Keratinocyte (primary cell): ENCODE data around the gene SEMA7A. TPM values are rescaled to one million over a fixed set of nuclear protein-coding genes. Genes with fewer than 3 reads are reported as not detected.
"Not testable (repeated sequence)": the region's sequence is repeated elsewhere in the genome, so short reads cannot be mapped to it uniquely, and the experiment has no call there.

Experiments used
- DNase-seq: peaks from one replicate; pipeline ENCODE4 v3.0.0-alpha.2; 2011; ENCODE audit warnings: low read depth, missing footprints, low spot score
- FAIRE-seq: peaks from 2 replicates; lab custom pipeline; 2011; peaks lifted over from hg19 to GRCh38; lab: Jason Lieb, UNC
- H2AFZ ChIP-seq: 2 replicates; pipeline ENCODE4 v1.6.0; 2012; ENCODE audit warnings: low read length, control low read depth, inconsistent platforms; ENCODE audit not compliant: control insufficient read depth
- H3K27ac ChIP-seq: 2 replicates; pipeline ENCODE4 v1.5.1; 2011; ENCODE audit warnings: low read length; ENCODE audit not compliant: control insufficient read depth, insufficient read depth
- H3K27me3 ChIP-seq: 3 replicates; pipeline ENCODE4 v1.6.0; 2011; ENCODE audit warnings: low read length; ENCODE audit not compliant: control insufficient read depth, insufficient read depth; ENCODE audit errors: extremely low read depth
- H3K36me3 ChIP-seq, 2 experiments: 2 replicates in 1 of 2; 3 replicates in 1 of 2; pipeline ENCODE4 v1.5.1; 2011; ENCODE audit warnings: low read length in 2 of 2, mild to moderate bottlenecking in 1 of 2; ENCODE audit not compliant: control insufficient read depth in 2 of 2, insufficient read depth in 2 of 2; ENCODE audit errors: extremely low read depth in 1 of 2
- H3K4me1 ChIP-seq: 3 replicates; pipeline ENCODE4 v1.5.1; 2011; ENCODE audit warnings: low read length; ENCODE audit not compliant: control insufficient read depth, insufficient read depth; ENCODE audit errors: extremely low read depth
- H3K4me2 ChIP-seq: 3 replicates; pipeline ENCODE4 v1.6.0; 2011; ENCODE audit warnings: low read depth, low read length; ENCODE audit not compliant: control insufficient read depth, insufficient read depth; ENCODE audit errors: extremely low read depth
- H3K4me3 ChIP-seq, 3 experiments: fragments of 200-600 bp in 1 of 3; sonication (generic) in 1 of 3; 2 replicates in 2 of 3; 3 replicates in 1 of 3; pipeline ENCODE4 v1.5.1; 2011 to 2016; ENCODE audit warnings: low read length in 3 of 3, mild to moderate bottlenecking in 3 of 3, control low read depth in 2 of 3, inconsistent platforms in 1 of 3, low read depth in 1 of 3, mixed read lengths in 1 of 3, mixed run types in 1 of 3, moderate library complexity in 1 of 3; ENCODE audit not compliant: control insufficient read depth in 2 of 3, insufficient read depth in 2 of 3; ENCODE audit errors: extremely low read depth in 1 of 3
- H3K79me2 ChIP-seq: 2 replicates; pipeline ENCODE4 v1.6.0; 2012; ENCODE audit warnings: low read length; ENCODE audit not compliant: control insufficient read depth, insufficient read depth
- H3K9ac ChIP-seq: 3 replicates; pipeline ENCODE4 v1.6.0; 2011; ENCODE audit warnings: low read length; ENCODE audit not compliant: control insufficient read depth, insufficient read depth; ENCODE audit errors: extremely low read depth
- H3K9me1 ChIP-seq: 3 replicates; pipeline ENCODE4 v1.6.0; 2011; ENCODE audit warnings: low read length; ENCODE audit not compliant: control insufficient read depth, insufficient read depth; ENCODE audit errors: extremely low read depth
- H3K9me3 ChIP-seq: 2 replicates; pipeline ENCODE4 v1.5.1; 2012; ENCODE audit warnings: low read depth, low read length; ENCODE audit not compliant: control insufficient read depth
- H4K20me1 ChIP-seq: 3 replicates; pipeline ENCODE4 v1.6.0; 2011; ENCODE audit warnings: low read length; ENCODE audit not compliant: control insufficient read depth, insufficient read depth; ENCODE audit errors: extremely low read depth
- EZH2 ChIP-seq: IDR thresholded peaks from one replicate; pipeline ENCODE4 v1.6.1; 2012; ENCODE audit warnings: inconsistent platforms, mild to moderate bottlenecking, low read length, moderate library complexity
- dilution Hi-C: fragments of 300-500 bp; cut with MboI; formaldehyde crosslinking; loops from one replicate; pipeline ENCODE4 v1.7.0; 2020; ENCODE audit warnings: low sequenced_read_pairs; ENCODE audit not compliant: extremely low pct_ligation_motif_present
- polyA plus RNA-seq, 5 experiments: library from polyadenylated mRNA; depleted of rRNA in 3 of 5; stranded (reverse) in 3 of 5; stranded (forward) in 1 of 5; unstranded in 1 of 5; fragments of >200 nt; gene quantifications; 1 replicate in 1 of 5; 2 replicates in 3 of 5; 3 replicates in 1 of 5; pipeline versions ENCODE4 v1.2.1 to v1.2.3, GENCODE V29; 2011 to 2012; ENCODE audit warnings: missing spikeins in 2 of 5, low read depth in 1 of 5, low replicate concordance in 1 of 5
- TF ChIP-seq, protein P1 (sequence below), 3 experiments: IDR thresholded peaks in 1 of 3; conservative IDR thresholded peaks in 1 of 3; optimal IDR thresholded peaks in 1 of 3; 2 replicates in 2 of 3; 3 replicates in 1 of 3; pipeline versions ENCODE3 to v1.5.1; 2011; ENCODE audit warnings: low read length in 3 of 3, mild to moderate bottlenecking in 3 of 3, moderate library complexity in 2 of 3, control low read depth in 1 of 3, inconsistent platforms in 1 of 3; ENCODE audit not compliant: insufficient read depth in 2 of 3; ENCODE audit errors: extremely low read depth in 1 of 3

Gene SEMA7A
- polyA plus RNA-seq, 1 donor (not counting 4 experiments of a cell fraction or from before 2014, with no cell fraction given): 8.0 TPM

DNA sequence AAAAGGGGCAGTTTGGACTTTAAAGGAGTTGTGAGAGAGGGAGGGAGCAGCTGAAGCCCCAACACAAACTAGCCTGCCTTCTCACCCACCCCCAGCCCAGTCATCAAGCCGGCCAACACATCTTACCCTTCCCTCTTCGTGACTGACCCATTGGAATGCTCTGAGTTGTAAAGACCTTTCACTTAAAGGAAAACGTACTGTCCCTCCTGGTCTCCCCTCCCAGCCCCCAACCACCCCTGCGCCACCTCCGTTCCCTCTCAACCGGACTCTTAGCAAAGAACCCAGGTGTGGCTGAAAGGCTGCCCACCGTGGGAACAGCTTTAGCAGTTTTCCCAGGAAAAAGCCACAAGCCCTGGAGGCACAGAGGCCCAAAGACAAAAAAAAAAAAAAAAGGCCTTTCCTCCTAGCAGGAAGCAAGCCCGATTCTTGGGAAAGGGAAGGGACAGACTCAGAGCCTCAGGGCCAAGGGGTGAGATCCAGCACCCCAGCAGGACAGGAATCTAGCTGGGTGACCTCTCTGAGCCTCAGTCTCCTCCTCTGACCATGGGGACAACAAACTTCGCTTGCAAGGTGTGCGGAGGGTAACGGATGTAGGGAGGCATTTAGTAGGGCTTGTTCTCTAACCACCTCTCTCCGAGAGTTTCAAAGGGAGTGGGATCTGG, 68.7 kb downstream of the SEMA7A start:
- DNase-seq (no peak), FAIRE-seq (no peak)
- H3K27ac ChIP-seq: no peak overlapping the region
- dilution Hi-C loops: no loop called here
- H3K9me1 ChIP-seq: no peaks in the 10 kb centered on the region
- peak overlapping the region; percentile 80 for H2AFZ ChIP-seq
- H4K20me1 ChIP-seq: no peaks in the 10 kb centered on the region
- H3K4me2 ChIP-seq: peak overlapping the region; percentile 78
- no peaks in the 10 kb centered on the region for H3K79me2 ChIP-seq
- no peaks in the 10 kb centered on the region for H3K36me3 ChIP-seq
- peak overlapping the region in 1 of 3 experiments; percentile 57 for H3K4me3 ChIP-seq
- peaks cover 30% of the 10 kb centered on the region for H3K27me3 ChIP-seq
- TF ChIP-seq, protein P1, sequence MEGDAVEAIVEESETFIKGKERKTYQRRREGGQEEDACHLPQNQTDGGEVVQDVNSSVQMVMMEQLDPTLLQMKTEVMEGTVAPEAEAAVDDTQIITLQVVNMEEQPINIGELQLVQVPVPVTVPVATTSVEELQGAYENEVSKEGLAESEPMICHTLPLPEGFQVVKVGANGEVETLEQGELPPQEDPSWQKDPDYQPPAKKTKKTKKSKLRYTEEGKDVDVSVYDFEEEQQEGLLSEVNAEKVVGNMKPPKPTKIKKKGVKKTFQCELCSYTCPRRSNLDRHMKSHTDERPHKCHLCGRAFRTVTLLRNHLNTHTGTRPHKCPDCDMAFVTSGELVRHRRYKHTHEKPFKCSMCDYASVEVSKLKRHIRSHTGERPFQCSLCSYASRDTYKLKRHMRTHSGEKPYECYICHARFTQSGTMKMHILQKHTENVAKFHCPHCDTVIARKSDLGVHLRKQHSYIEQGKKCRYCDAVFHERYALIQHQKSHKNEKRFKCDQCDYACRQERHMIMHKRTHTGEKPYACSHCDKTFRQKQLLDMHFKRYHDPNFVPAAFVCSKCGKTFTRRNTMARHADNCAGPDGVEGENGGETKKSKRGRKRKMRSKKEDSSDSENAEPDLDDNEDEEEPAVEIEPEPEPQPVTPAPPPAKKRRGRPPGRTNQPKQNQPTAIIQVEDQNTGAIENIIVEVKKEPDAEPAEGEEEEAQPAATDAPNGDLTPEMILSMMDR (optimal IDR thresholded peaks at IDR 0.05 in 1 of 3, IDR thresholded peaks at IDR 0.05 in 1 of 3, conservative IDR thresholded peaks at IDR 0.05 in 1 of 3; ENCODE audit: extremely low read depth in 1 of 3, insufficient read depth in 2 of 3, low read length in 3 of 3): no peak
- no peak for TF ChIP-seq EZH2
- no peaks in the 10 kb centered on the region for H3K9me3 ChIP-seq
- no peak overlapping the region for H3K9ac ChIP-seq
- peaks cover 6% of the 10 kb centered on the region for H3K4me1 ChIP-seq

DNA sequence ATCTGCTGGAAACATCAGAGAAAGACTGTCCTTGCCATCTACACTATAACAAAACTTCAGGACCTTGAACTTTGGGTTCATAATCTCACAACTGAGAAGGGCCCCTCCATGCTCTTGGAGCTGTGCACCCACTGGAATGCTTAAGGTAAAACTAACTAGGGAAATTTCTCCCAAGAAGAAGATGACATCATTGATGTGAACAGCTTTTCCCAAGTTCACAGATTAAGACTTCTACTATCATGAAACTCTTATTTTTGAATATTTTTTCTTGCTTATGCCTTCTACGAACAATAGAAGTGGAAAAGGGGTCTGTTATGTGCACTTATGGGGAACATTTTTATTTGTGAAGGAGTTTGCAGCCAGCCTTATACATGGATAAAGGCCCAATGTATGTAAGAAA, 71.3 kb downstream of the SEMA7A start:
- H3K9me1 ChIP-seq: no peaks in the 10 kb centered on the region
- peaks cover 4% of the 10 kb centered on the region for H3K4me1 ChIP-seq
- H3K4me3 ChIP-seq: no peak overlapping the region
- DNase-seq (no peak), FAIRE-seq (no peak)
- peaks cover 24% of the 10 kb centered on the region for H3K27me3 ChIP-seq
- dilution Hi-C loops: no loop called here
- no peak overlapping the region for H3K27ac ChIP-seq
- H2AFZ ChIP-seq: no peak overlapping the region
- H3K9me3 ChIP-seq: no peaks in the 10 kb centered on the region
- no peak for TF ChIP-seq EZH2
- TF ChIP-seq, protein P1 (optimal IDR thresholded peaks at IDR 0.05 in 1 of 3, IDR thresholded peaks at IDR 0.05 in 1 of 3, conservative IDR thresholded peaks at IDR 0.05 in 1 of 3; ENCODE audit: extremely low read depth in 1 of 3, insufficient read depth in 2 of 3, low read length in 3 of 3): no peak
- H3K9ac ChIP-seq: no peak overlapping the region
- no peaks in the 10 kb centered on the region for H4K20me1 ChIP-seq
- H3K36me3 ChIP-seq: no peaks in the 10 kb centered on the region
- H3K4me2 ChIP-seq: no peak overlapping the region
- H3K79me2 ChIP-seq: no peaks in the 10 kb centered on the region

DNA sequence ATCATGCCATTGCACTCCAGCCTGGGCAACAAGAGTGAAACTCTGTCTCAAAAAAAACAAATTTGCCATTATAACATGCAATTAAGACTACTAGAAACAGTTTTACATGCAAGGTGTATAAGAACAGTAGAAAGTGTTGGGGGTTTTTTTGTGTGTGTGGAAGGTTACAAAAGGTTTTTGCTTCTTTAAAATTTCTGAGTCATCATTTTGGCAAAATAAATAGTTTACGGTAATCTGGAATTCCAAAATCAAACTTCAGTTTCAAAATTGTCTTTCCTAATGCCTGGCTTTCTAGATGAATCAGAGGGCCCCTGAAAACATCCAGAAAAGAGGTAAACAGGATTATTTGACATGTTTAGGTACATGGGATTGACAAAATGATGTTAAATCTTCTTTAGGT, 72.9 kb downstream of the SEMA7A start:
- FAIRE-seq, H3K9ac ChIP-seq, dilution Hi-C loops, H3K4me2 ChIP-seq, H3K27ac ChIP-seq, H4K20me1 ChIP-seq, H3K36me3 ChIP-seq, H3K9me3 ChIP-seq, DNase-seq, H2AFZ ChIP-seq, H3K4me1 ChIP-seq, H3K79me2 ChIP-seq, H3K4me3 ChIP-seq, H3K9me1 ChIP-seq: not testable (repeated sequence)
- H3K27me3 ChIP-seq: peaks cover 11% of the 10 kb centered on the region

DNA sequence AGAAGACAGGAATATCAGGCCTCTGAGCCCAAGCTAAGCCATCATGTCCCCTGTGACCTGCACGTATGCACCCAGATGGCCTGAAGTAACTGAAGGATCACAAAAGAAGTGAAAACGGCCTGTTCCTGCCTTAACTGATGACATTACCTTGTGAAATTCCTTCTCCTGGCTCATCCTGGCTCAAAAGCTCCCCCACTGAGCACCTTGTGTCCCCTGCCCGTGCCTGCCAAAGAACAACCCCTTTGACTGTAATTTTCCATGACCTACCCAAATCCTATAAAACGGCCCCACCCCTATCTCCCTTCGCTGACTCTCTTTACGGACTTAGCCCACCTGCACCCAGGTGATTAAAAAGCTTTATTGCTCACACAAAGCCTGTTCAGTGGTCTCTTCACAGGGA, 74.4 kb downstream of the SEMA7A start:
- H2AFZ ChIP-seq, H3K4me3 ChIP-seq, H3K9me3 ChIP-seq, H3K9me1 ChIP-seq, H3K9ac ChIP-seq, DNase-seq, H3K4me1 ChIP-seq, dilution Hi-C loops, H3K79me2 ChIP-seq, H4K20me1 ChIP-seq, H3K27ac ChIP-seq, FAIRE-seq, H3K4me2 ChIP-seq, H3K27me3 ChIP-seq, H3K36me3 ChIP-seq: not testable (repeated sequence)
